Gastrocnemius medialis (tissue), 4 donors: ENCODE data around the gene DRD1.

Experiments
- POLR2A ChIP-seq, 2 donors: fragments of 450-650 bp; IDR thresholded peaks; one replicate each; pipeline ENCODE4 v1.6.1; 2017; ENCODE audit warnings: antibody characterized with exemption in 2 of 2, mild to moderate bottlenecking in 2 of 2, moderate library complexity in 2 of 2
- TF ChIP-seq, protein P1 (sequence below), 5 experiments: fragments of 450-650 bp in 3 of 5; fragments of 200-600 bp in 2 of 5; sonication (generic) in 2 of 5; IDR thresholded peaks in 4 of 5; conservative IDR thresholded peaks in 1 of 5; 1 replicate in 4 of 5; 2 replicates in 1 of 5; pipeline ENCODE4 v1.5.1; 2016 to 2019; ENCODE audit warnings: antibody characterized with exemption in 5 of 5, mild to moderate bottlenecking in 3 of 5, moderate library complexity in 3 of 5

DNA sequence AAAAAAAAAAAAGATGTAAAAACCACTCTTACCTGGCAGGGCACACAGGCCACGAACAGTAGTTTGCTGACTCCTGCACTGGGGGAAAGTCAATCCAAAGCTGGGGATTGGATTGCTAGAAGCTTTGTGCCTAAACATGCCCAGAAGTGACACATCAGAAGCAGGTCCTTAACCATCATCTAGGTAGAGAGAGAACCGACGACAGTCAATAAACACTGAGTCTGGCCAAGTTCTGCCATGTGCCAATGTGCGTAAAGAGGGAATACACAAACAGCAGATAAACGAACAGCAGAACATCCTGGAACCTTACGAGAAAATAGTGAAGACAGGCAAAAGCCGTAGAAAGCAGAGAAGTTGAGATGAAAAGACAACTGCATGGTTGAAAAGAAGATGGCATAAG lies 49.3 kb upstream of the DRD1 start:
- TF ChIP-seq, protein P1, sequence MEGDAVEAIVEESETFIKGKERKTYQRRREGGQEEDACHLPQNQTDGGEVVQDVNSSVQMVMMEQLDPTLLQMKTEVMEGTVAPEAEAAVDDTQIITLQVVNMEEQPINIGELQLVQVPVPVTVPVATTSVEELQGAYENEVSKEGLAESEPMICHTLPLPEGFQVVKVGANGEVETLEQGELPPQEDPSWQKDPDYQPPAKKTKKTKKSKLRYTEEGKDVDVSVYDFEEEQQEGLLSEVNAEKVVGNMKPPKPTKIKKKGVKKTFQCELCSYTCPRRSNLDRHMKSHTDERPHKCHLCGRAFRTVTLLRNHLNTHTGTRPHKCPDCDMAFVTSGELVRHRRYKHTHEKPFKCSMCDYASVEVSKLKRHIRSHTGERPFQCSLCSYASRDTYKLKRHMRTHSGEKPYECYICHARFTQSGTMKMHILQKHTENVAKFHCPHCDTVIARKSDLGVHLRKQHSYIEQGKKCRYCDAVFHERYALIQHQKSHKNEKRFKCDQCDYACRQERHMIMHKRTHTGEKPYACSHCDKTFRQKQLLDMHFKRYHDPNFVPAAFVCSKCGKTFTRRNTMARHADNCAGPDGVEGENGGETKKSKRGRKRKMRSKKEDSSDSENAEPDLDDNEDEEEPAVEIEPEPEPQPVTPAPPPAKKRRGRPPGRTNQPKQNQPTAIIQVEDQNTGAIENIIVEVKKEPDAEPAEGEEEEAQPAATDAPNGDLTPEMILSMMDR (IDR thresholded peaks at IDR 0.05 in 4 of 5, conservative IDR thresholded peaks at IDR 0.05 in 1 of 5): no peak
- TF ChIP-seq POLR2A (IDR thresholded peaks at IDR 0.05): no peak
